HG02571 (cell line): ENCODE measurements around the gene ANKRD12.
A peak's percentile ranks its signal among the peaks of the same experiment; 100 is the strongest.

Source experiments
- ATAC-seq: cut with Tn5 transposase; IDR thresholded peaks from one replicate; pipeline ENCODE4 v1.9.1; 2021; ENCODE audit warnings: mild to moderate bottlenecking, moderate library complexity; ENCODE audit not compliant: unreplicated experiment

The ANKRD12 gene

DNA sequence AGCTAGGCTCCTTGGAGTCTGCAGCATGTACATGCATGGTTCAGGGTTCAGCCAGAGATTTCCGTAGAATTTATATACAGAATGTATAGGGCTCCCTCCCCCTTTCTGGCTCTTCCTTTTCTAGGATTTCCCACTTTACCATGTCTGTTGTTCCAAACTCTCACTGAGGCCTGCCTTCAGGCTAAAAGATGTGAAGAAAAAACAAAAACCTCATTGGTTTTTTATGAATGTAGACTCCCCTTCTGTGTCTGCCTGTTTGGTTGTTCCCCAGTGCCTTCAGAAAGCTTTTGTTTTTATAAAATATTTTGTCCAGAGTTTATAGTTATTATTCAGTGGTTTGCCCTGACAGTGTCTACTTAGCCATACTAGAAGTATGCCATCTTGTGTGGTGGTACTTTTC is 30.5 kb upstream of the ANKRD12 start:
- no peak for ATAC-seq

DNA sequence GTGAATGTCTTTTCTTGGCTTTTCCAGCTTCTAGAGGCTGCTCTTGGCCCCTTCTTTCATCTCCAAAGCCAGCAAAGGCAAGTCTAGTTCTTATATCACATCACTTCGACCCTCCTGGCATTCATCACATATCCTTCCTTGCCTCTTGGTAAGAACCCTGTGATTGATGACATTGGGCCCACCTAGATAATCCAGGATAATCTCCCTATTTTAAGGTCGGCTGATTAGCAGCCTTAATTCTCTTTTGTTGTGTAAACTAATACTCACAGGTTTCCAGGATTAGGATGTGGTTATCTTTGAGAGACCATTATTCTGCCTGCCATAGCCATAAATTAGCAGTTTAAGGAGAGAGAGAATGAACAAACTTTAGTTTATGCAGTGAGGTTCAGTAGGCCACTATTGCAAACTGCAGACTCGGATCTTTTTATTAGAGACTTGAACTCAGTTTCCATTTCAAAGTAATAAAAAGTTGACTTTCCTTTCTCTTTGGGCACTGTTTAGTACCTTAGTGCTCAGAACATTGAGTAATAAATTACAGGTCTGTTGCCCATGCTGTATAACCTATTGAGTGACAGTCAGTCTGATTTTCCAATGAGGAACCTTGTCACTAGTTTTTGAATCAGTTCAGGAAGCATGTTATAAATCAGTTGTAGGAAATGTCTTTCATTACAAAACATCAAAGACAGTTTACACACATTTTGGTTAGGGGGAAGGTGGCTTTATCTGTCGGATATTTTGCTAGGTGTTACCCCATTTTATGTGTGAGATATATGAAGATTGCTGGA is 29.6 kb upstream of the ANKRD12 start:
- no peak for ATAC-seq

DNA sequence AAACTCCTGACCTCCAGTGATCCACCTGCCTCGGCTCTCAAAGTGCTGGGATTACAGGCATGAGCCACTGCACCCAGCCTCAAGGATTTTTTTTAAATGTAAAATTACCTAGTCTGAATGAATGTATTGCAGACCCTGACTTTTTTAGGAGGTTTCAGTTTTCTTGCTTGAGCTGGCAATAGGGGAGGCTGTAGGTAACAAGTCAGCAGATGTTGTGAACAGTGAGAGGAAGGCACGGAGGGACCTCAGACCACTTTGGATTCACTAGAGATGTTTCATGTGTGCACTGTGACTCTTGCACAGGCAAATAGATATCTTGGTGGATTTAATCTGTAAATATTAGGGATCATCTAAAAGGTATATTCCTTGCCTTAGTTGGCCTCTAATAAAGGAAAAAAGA is 27.7 kb upstream of the ANKRD12 start:
- ATAC-seq: no peak

GRCh38 chr18:9109523-9109922 is 27.1 kb upstream of the ANKRD12 start:
- ATAC-seq: no peak

DNA sequence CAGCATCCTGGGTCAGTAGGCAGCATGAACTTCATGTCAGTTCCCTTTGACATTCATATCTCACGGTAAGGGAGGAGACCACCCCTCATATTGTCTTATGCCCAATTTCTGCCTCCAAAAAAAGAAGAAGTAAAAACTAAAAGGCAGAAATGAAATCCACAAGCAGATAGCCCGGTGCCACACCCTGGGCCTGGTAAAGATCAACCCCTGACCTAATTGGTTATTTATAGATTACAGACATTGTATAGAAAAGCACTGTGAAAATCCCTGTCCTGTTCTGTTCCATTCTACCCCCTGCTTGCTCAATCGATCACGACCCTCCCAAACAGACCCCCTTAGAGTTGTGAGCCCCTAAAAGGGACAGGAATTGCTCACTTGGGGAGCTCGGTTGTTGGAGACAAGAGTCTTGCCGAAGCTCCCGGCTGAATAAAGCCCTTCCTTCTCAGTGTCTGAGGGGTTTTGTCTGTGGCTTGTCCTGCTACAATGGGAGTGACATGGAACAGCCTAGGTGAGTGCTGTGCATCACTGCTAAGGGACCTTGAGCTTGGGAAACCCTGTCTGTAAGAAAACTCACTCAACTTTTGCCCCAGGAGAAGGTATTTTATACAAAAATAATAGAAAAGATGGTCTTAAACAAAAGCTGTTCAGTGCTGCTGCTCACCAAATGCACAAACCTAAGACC is 23.0 kb upstream of the ANKRD12 start:
- ATAC-seq: no peak

- ATAC-seq: no peak
Measured at GRCh38 chr18:9115984-9116383, 20.6 kb upstream of the ANKRD12 start.

GRCh38 chr18:9117980-9118841 is 18.4 kb upstream of the ANKRD12 start:
- no peak for ATAC-seq

DNA sequence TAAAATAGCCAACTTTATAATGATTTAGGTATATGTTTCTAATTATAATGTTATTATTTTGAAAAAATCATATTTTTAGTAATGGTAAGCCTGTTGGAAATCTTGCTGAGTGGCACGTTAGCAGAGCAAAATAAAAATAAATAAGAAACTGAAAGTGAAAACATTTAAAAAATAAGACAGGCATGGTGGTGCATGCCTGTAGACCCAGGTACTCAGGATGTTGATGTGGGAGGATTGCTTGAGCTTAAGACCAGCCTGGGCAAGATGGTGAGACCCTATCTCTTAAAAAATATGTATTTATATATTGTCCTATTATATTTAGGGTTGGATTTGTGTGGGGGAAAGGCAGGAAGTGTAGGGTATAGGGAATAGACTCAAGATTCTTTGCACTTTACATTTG is 15.8 kb upstream of the ANKRD12 start:
- no peak for ATAC-seq

DNA sequence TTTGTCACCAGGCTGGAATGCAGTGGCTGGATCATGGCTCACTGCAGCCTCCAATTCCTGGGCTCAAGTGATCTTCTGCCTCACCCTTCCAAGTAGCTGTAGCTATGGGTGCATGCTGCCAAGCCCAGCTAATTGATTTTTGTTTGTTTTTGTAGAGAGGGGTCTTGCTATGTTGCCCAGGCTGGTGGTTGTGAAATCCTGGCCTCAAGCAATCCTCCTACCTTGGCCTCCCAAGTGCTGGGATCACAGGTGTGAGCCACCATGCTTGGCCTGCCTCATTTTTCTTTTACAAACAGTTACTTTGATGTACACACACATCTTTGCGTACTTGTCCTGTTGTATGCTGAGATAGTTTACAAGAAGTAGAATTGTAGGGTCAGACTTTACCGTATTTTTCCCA is 13.1 kb upstream of the ANKRD12 start:
- ATAC-seq: no peak

DNA sequence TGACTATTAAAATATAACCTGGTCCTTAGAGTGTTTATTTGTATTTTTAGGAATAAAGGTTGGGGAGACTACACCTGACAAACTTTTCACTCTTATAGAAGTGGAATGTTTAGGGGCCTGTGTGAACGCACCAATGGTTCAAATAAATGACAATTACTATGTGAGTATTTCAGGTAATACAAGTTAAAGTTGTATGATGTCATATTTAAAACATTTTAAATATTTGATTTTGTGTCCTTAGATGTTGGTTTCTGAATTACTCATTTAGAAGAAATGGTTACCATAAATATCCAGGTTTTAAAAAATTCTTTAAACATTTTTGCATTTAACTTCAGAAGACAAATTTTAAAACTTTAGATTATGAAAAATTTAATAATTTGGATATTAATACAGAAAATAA is 11.8 kb upstream of the ANKRD12 start:
- ATAC-seq: no peak

DNA sequence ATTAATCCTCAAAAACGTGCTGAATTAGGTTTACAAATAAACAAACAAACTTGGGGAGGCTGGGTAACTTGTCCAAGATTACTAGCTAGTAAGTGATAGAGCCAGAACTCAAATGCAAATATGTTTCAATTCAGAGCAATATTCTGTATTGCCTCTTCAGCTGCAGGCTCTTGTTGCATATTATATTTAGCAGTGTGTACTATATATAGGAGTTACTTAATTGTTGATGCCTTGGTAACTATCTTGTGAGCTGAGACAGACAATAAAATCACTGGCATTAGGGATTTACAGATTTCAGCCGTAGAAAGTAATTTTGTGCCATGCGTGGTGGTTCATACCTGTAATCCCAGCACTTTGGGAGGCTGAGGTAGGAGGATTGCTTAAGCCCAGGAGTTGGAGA is 10.2 kb upstream of the ANKRD12 start:
- no peak for ATAC-seq

DNA sequence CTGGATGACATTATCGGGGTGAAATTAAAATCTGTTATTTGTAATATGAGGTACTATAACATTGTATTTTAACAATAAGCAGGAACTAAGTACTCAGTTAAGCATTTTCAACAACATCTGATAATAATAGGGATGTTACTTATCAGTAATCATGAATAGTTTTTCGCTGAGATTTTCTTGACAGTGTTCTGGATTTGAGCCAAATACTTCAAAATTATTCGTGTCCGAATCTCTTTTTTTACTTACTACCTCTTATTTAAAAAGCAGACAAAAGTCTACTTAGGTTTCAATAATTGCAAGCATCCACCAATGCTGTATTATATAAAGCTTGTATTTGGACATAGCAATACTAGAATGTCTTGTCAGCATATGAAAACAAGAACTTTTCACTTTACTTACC is 6.4 kb upstream of the ANKRD12 start:
- no peak for ATAC-seq

GRCh38 chr18:9130806-9131205 is 5.8 kb upstream of the ANKRD12 start:
- no peak for ATAC-seq

DNA sequence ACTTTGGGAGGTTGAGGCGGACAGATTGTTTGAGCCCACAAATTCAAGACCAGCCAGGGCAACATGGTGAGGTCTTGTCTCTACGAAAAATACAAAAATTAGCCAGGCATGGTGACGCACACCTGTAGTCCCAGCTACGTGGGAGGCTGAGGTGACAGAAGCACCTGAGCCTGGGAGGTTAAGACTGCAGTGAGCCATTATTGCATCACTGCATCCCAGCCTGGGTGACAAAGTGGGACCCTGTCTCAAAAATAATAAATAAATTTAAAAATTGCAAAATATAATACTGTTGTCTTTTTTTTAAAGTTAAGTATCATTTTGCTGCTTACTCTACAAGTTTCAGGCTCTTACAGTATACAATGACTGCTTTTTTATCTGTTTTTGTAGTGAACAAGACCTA is 4.0 kb upstream of the ANKRD12 start:
- no peak for ATAC-seq

DNA sequence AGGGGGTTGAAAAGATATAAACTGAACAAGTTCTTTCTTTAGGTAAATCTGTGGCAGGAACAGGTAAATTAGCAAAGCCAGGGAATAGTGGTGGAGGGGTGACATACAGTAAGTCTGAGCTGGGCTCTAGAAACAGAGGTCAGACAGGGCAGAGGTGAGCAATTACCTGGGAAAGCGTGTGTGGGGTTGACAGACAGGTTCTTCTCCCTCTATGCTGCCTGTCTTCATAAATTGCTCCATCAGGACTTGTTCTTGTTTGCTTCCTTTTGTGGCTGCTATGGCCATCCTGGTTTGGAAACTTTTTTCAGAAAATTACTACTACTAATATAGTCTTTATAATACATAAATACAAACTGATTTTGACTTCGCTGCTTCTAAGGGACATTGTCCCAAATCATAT is 3.4 kb upstream of the ANKRD12 start:
- ATAC-seq: no peak

GRCh38 chr18:9135081-9135911 is 1.3 kb upstream of the ANKRD12 start:
- ATAC-seq: no peak

GRCh38 chr18:9135912-9136314 is 668 bp upstream of the ANKRD12 start:
- ATAC-seq: peak; percentile 19

DNA sequence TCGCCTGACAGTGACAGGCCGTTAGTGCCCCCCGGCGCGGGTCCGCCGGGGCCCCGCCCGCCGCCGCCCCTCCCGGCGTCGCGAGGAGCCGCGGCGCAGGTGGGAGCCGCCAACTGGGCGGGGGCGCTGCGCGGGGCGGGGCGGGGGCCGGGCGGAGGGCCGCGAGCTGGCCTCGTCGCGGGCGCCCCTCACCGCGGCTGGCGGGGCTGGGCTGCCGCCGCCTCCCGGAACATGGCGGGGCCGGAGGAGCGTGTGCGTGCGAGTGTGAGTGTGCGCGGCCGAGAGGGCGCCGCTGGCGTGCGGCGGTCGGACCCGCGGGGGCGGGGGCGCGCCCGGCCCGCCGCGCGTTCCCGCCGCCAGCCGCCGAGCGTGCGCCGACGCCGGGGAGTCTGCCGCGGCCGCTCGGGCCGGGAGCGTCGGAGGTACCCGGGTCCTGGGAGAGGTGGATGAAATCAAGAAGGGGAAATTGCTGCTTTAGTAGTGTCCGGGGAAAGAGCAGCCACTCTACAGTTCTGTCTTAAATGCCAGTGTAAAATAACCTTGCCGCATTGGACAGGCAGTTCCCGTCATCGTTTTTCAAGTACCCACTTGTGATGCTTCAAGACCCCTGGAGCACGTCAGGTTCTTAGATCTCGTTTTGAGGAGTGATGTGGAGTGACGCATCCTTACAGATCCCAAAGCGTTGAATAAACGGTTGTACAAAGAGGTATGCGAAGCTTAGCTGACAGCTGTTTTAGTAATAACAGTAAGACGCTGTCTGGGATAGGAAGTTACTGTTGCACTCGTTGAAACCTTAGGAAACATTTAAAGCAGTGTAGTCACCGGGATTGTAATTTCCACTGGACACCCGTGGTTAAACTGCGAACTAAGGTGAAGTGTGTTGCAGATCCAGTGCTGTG is 836 bp downstream of the ANKRD12 start:
- peak; percentile 32 for ATAC-seq

- ATAC-seq: no peak
Measured at GRCh38 chr18:9139400-9140039, 2.9 kb downstream of the ANKRD12 start.
